Trophoblast cell (in vitro differentiated cells and primary cell): Measurements from ENCODE around the gene MXRA8.

ENCODE experiments used
- DNase-seq, 2 donors: peaks; one replicate each; pipeline ENCODE4 v3.0.0-alpha.2; 2016
- H2AFZ ChIP-seq: 2 replicates; pipeline ENCODE4 v1.6.1; 2013; ENCODE audit warnings: low read length, moderate library complexity, mild to moderate bottlenecking; ENCODE audit not compliant: insufficient read depth, poor library complexity
- H2AK5ac ChIP-seq: 2 replicates; pipeline ENCODE4 v1.6.1; 2013; ENCODE audit warnings: mild to moderate bottlenecking, low read length
- H2BK120ac ChIP-seq: 2 replicates; pipeline ENCODE4 v1.6.1; 2013; ENCODE audit warnings: low read length, mild to moderate bottlenecking, moderate library complexity; ENCODE audit not compliant: insufficient read depth, poor library complexity
- H2BK12ac ChIP-seq: 2 replicates; pipeline ENCODE4 v1.6.1; 2013; ENCODE audit warnings: mild to moderate bottlenecking, low read length, moderate library complexity
- H2BK5ac ChIP-seq: 2 replicates; pipeline ENCODE4 v1.6.1; 2013; ENCODE audit warnings: low read length, low read depth, moderate library complexity, mild to moderate bottlenecking; ENCODE audit not compliant: poor library complexity
- H3K14ac ChIP-seq: 2 replicates; pipeline ENCODE4 v1.6.1; 2013; ENCODE audit warnings: mild to moderate bottlenecking, low read length
- H3K18ac ChIP-seq: 2 replicates; pipeline ENCODE4 v1.6.1; 2013; ENCODE audit warnings: mild to moderate bottlenecking, low read length
- H3K23ac ChIP-seq: 2 replicates; pipeline ENCODE4 v1.6.1; 2013; ENCODE audit warnings: low read length
- H3K27ac ChIP-seq: 2 replicates; pipeline ENCODE4 v1.5.1; 2013; ENCODE audit warnings: low read depth, mild to moderate bottlenecking, inconsistent platforms, low read length, moderate library complexity
- H3K27me3 ChIP-seq: 2 replicates; pipeline ENCODE4 v1.6.1; 2013; ENCODE audit warnings: inconsistent platforms, mild to moderate bottlenecking, low read length, moderate library complexity; ENCODE audit not compliant: insufficient read depth
- H3K36me3 ChIP-seq, 2 experiments: 1 replicate in 1 of 2; 2 replicates in 1 of 2; pipeline ENCODE4 v1.6.1; 2013; ENCODE audit warnings: low read length in 2 of 2, mild to moderate bottlenecking in 2 of 2, moderate library complexity in 1 of 2; ENCODE audit not compliant: insufficient read depth in 2 of 2, control insufficient read depth in 1 of 2
- H3K4ac ChIP-seq: 2 replicates; pipeline ENCODE4 v1.6.1; 2013; ENCODE audit warnings: low read depth, mild to moderate bottlenecking, low read length, moderate library complexity
- H3K4me1 ChIP-seq, 2 experiments: 1 replicate in 1 of 2; 2 replicates in 1 of 2; pipeline ENCODE4 v1.6.1; 2013; ENCODE audit warnings: low read length in 2 of 2, mild to moderate bottlenecking in 2 of 2, moderate library complexity in 1 of 2; ENCODE audit not compliant: insufficient read depth in 2 of 2, control insufficient read depth in 1 of 2
- H3K4me2 ChIP-seq: 2 replicates; pipeline ENCODE4 v1.6.1; 2013; ENCODE audit warnings: inconsistent platforms, mild to moderate bottlenecking, low read length, moderate library complexity
- H3K4me3 ChIP-seq: 2 replicates; pipeline ENCODE4 v1.5.1; 2013; ENCODE audit warnings: mild to moderate bottlenecking, low read depth, low read length, inconsistent platforms
- H3K79me1 ChIP-seq: one replicate; pipeline ENCODE4 v1.6.1; 2013; ENCODE audit warnings: low read length
- H3K79me2 ChIP-seq: 2 replicates; pipeline ENCODE4 v1.6.1; 2013; ENCODE audit warnings: low read length, mild to moderate bottlenecking; ENCODE audit not compliant: control insufficient read depth, insufficient read depth, poor library complexity
- H3K9ac ChIP-seq: 2 replicates; pipeline ENCODE4 v1.6.1; 2013; ENCODE audit warnings: mild to moderate bottlenecking, low read length
- H3K9me3 ChIP-seq: 2 replicates; pipeline ENCODE4 v1.6.1; 2013; ENCODE audit warnings: low read depth, mild to moderate bottlenecking, control low read depth, inconsistent platforms, low read length; ENCODE audit not compliant: insufficient read depth
- H4K12ac ChIP-seq: 2 replicates; pipeline ENCODE4 v1.6.1; 2013; ENCODE audit warnings: low read depth, mild to moderate bottlenecking, low read length, moderate library complexity
- H4K8ac ChIP-seq: 2 replicates; pipeline ENCODE4 v1.6.1; 2013; ENCODE audit warnings: low read depth, mild to moderate bottlenecking, low read length, moderate library complexity
- H4K91ac ChIP-seq: one replicate; pipeline ENCODE4 v1.6.1; 2013; ENCODE audit warnings: low read depth, mild to moderate bottlenecking, low read length, moderate library complexity
- WGBS: extraction: QIAGEN DNeasy Blood & Tissue Kit; methylation state at CpG from one replicate; pipeline ENCODE4 v1.1.7; 2013; ENCODE audit warnings: missing lambda C conversion rate; ENCODE audit not compliant: insufficient read length, insufficient coverage; ENCODE audit errors: extremely low coverage; 5-methylcytosine and 5-hydroxymethylcytosine counted together

The MXRA8 gene

DNA sequence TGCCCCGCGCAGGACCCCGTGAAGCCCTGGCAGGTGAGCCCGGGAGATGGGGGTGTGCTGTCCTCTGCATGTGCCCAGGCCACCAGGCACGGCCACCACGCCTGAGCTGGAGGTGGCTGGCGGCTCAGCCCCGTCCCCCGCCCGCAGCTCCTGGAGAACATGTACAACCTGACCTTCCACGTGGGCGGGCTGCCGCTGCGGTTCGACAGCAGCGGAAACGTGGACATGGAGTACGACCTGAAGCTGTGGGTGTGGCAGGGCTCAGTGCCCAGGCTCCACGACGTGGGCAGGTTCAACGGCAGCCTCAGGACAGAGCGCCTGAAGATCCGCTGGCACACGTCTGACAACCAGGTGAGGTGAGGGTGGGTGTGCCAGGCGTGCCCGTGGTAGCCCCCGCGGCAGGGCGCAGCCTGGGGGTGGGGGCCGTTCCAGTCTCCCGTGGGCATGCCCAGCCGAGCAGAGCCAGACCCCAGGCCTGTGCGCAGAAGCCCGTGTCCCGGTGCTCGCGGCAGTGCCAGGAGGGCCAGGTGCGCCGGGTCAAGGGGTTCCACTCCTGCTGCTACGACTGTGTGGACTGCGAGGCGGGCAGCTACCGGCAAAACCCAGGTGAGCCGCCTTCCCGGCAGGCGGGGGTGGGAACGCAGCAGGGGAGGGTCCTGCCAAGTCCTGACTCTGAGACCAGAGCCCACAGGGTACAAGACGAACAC, 25.4 kb downstream of the MXRA8 start:
- Histone ChIP-seq H3K9me3 (peaks cover 12% of the 10 kb centered on the region), H2AFZ (no peak overlapping the region), H2AK5ac (no peak overlapping the region), H3K27me3 (no peaks in the 10 kb centered on the region), H4K8ac (no peak overlapping the region), H3K23ac (no peak overlapping the region), H3K79me2 (no peaks in the 10 kb centered on the region), H4K91ac (no peak overlapping the region), H3K4me1 (no peaks in the 10 kb centered on the region), H3K27ac (no peak overlapping the region), H3K9ac (no peak overlapping the region), H3K4me2 (no peak overlapping the region), H4K12ac (no peak overlapping the region), H2BK12ac (no peak overlapping the region), H2BK5ac (no peak overlapping the region), H3K4me3 (no peak overlapping the region), H3K79me1 (no peaks in the 10 kb centered on the region), H3K4ac (no peak overlapping the region), H3K36me3 (peaks cover 31 to 32% of the 10 kb centered on the region in 2 experiments), H2BK120ac (no peak overlapping the region), H3K14ac (no peak overlapping the region), H3K18ac (no peak overlapping the region)
- DNase-seq = peak; percentile 49 to 73
- no CpG with 5 or more reads among the region's 48 CpGs for WGBS

DNA sequence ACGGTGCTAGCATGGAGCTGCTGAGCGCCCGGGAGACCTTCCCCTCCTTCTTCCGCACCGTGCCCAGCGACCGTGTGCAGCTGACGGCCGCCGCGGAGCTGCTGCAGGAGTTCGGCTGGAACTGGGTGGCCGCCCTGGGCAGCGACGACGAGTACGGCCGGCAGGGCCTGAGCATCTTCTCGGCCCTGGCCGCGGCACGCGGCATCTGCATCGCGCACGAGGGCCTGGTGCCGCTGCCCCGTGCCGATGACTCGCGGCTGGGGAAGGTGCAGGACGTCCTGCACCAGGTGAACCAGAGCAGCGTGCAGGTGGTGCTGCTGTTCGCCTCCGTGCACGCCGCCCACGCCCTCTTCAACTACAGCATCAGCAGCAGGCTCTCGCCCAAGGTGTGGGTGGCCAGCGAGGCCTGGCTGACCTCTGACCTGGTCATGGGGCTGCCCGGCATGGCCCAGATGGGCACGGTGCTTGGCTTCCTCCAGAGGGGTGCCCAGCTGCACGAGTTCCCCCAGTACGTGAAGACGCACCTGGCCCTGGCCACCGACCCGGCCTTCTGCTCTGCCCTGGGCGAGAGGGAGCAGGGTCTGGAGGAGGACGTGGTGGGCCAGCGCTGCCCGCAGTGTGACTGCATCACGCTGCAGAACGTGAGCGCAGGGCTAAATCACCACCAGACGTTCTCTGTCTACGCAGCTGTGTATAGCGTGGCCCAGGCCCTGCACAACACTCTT, 26.2 kb downstream of the MXRA8 start:
- Histone ChIP-seq H3K79me1 (no peaks in the 10 kb centered on the region), H2AK5ac (no peak overlapping the region), H3K4ac (no peak overlapping the region), H4K91ac (no peak overlapping the region), H3K27me3 (no peaks in the 10 kb centered on the region), H2BK12ac (no peak overlapping the region), H2BK5ac (no peak overlapping the region), H3K4me2 (no peak overlapping the region), H3K36me3 (peaks cover 32 to 33% of the 10 kb centered on the region in 2 experiments), H3K4me1 (no peaks in the 10 kb centered on the region), H3K9me3 (peaks cover 12% of the 10 kb centered on the region), H2BK120ac (no peak overlapping the region), H4K8ac (no peak overlapping the region), H4K12ac (no peak overlapping the region), H3K4me3 (no peak overlapping the region), H3K18ac (no peak overlapping the region), H3K23ac (no peak overlapping the region), H3K27ac (no peak overlapping the region), H2AFZ (no peak overlapping the region), H3K14ac (no peak overlapping the region), H3K79me2 (no peaks in the 10 kb centered on the region), H3K9ac (no peak overlapping the region)
- peak; percentile 44 to 57 for DNase-seq
- no CpG with 5 or more reads among the region's 57 CpGs for WGBS

DNA sequence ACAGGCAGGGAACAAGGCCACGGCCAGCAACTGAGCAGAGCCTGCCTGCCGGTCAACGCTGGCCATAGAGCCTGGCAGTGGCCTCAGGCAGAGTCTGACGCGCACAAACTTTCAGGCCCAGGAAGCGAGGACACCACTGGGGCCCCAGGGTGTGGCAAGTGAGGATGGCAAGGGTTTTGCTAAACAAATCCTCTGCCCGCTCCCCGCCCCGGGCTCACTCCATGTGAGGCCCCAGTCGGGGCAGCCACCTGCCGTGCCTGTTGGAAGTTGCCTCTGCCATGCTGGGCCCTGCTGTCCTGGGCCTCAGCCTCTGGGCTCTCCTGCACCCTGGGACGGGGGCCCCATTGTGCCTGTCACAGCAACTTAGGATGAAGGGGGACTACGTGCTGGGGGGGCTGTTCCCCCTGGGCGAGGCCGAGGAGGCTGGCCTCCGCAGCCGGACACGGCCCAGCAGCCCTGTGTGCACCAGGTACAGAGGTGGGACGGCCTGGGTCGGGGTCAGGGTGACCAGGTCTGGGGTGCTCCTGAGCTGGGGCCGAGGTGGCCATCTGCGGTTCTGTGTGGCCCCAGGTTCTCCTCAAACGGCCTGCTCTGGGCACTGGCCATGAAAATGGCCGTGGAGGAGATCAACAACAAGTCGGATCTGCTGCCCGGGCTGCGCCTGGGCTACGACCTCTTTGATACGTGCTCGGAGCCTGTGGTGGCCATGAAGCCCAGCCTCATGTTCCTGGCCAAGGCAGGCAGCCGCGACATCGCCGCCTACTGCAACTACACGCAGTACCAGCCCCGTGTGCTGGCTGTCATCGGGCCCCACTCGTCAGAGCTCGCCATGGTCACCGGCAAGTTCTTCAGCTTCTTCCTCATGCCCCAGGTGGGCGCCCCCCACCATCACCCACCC, 27.0 kb downstream of the MXRA8 start, which contains the start of gene TAS1R3:
TSS of gene TAS1R3 (plus strand) at position 213 of the 898 bp plus-strand sequence. CDS start at position 279, 66 bp downstream.
- no peaks in the 10 kb centered on the region for H3K27me3 ChIP-seq
- H3K9ac ChIP-seq = no peak within 1 kb of the TSS
- H2BK12ac ChIP-seq = no peak within 1 kb of the TSS
- no peak within 1 kb of the TSS for H3K18ac ChIP-seq
- no peak within 1 kb of the TSS for H2AK5ac ChIP-seq
- H4K8ac ChIP-seq = no peak within 1 kb of the TSS
- H4K12ac ChIP-seq = no peak within 1 kb of the TSS
- no peak within 1 kb of the TSS for H3K4ac ChIP-seq
- no peak within 1 kb of the TSS for H2AFZ ChIP-seq
- no peaks in the 10 kb centered on the region for H3K79me2 ChIP-seq
- H2BK120ac ChIP-seq = no peak within 1 kb of the TSS
- H3K27ac ChIP-seq = no peak within 1 kb of the TSS
- no peak within 1 kb of the TSS for H3K23ac ChIP-seq
- H3K4me3 ChIP-seq = no peak within 1 kb of the TSS
- no CpG with 5 or more reads among the region's 41 CpGs for WGBS
- H3K9me3 ChIP-seq = peaks cover 12% of the 10 kb centered on the region
- no peak within 1 kb of the TSS for H3K14ac ChIP-seq
- no peaks in the 10 kb centered on the region for H3K4me1 ChIP-seq
- no peaks in the 10 kb centered on the region for H3K79me1 ChIP-seq
- no peak within 1 kb of the TSS for H3K4me2 ChIP-seq
- no peak within 1 kb of the TSS for H4K91ac ChIP-seq
- no peak within 1 kb of the TSS for H2BK5ac ChIP-seq
- peaks cover 28 to 31% of the 10 kb centered on the region in 2 experiments for H3K36me3 ChIP-seq
- DNase-seq = no peak

DNA sequence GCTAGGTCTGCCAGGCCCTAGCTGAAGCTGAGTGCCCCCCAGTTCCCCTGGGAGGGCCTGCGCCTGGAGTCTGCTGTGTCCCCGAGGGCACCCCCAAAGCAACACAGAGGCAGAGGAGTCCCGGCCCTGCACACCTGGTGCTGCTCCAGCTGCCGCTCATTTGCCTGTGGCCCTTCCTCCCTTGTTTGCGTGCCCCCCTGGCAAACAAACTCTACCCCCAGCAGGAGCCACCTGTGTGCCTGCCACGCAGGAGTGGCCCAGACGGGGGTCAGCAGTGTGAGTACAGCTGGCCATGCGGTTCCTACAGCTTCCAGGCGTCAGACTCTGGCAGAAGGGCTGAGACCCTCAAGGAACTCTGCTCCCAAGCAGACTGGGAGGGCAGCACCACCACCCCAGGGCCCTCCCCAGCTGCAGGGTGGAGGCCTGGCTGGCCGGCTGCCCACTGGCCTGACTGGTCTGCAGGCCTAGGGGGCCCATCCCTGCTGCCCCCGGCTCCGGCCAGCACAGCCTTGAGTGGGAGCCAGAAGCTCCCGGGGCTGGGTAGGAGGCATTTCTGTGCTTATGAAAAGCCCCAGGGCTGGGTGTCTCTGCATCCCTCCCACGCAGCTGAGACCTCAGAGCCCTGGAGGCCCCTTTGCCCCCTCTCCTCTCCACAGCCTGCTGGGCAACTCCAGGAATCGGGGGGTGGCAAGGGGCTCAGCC, 27.8 kb downstream of the MXRA8 start:
- H3K4me3 ChIP-seq = no peak overlapping the region
- H3K27me3 ChIP-seq = no peaks in the 10 kb centered on the region
- no peaks in the 10 kb centered on the region for H3K79me1 ChIP-seq
- peaks cover 1% of the 10 kb centered on the region for H3K79me2 ChIP-seq
- H3K14ac ChIP-seq = no peak overlapping the region
- H3K4me1 ChIP-seq = peaks cover 3 to 5% of the 10 kb centered on the region in 2 experiments
- H3K36me3 ChIP-seq = peaks cover 22 to 25% of the 10 kb centered on the region in 2 experiments
- no peak overlapping the region for H3K18ac ChIP-seq
- no peak overlapping the region for H3K27ac ChIP-seq
- H3K4me2 ChIP-seq = no peak overlapping the region
- H2AFZ ChIP-seq = no peak overlapping the region
- WGBS = no CpG with 5 or more reads among the region's 15 CpGs
- no peak overlapping the region for H4K91ac ChIP-seq
- no peak overlapping the region for H4K8ac ChIP-seq
- H2BK5ac ChIP-seq = no peak overlapping the region
- H2BK12ac ChIP-seq = no peak overlapping the region
- no peak overlapping the region for H3K4ac ChIP-seq
- no peak overlapping the region for H4K12ac ChIP-seq
- peaks cover 12% of the 10 kb centered on the region for H3K9me3 ChIP-seq
- DNase-seq = no peak
- H3K23ac ChIP-seq = no peak overlapping the region
- no peak overlapping the region for H2AK5ac ChIP-seq
- H2BK120ac ChIP-seq = no peak overlapping the region
- H3K9ac ChIP-seq = no peak overlapping the region
